WTC11 (cell line): ENCODE data around the gene MRPL32.

Experiments used
- SMAD3 ChIP-seq: sonication (generic); formaldehyde crosslinking; IDR thresholded peaks from 2 replicates; pipeline ENCODE4 v1.8.0; 2022; ENCODE audit warnings: missing genetic modification reagents, mild to moderate bottlenecking, borderline replicate concordance
- ZNF423 ChIP-seq: fragments of 250-450 bp; sonication (Bioruptor Pico); IDR thresholded peaks from 2 replicates; pipeline ENCODE4 v2.1.2; 2022; ENCODE audit warnings: mild to moderate bottlenecking, moderate library complexity
- TF ChIP-seq, protein P1 (sequence below): sonication (generic); formaldehyde crosslinking; IDR thresholded peaks from 2 replicates; pipeline ENCODE4 v1.8.0; 2022; ENCODE audit warnings: mild to moderate bottlenecking, missing genetic modification reagents
- TF ChIP-seq, protein P2 (sequence below): sonication (generic); formaldehyde crosslinking; IDR thresholded peaks from 2 replicates; pipeline ENCODE4 v1.8.1; 2022; ENCODE audit warnings: low read depth, missing genetic modification reagents, borderline replicate concordance
- TF ChIP-seq, protein P3 (sequence below): fragments of 200-600 bp; IDR thresholded peaks from 2 replicates; pipeline ENCODE4 v1.8.0; 2022; ENCODE audit warnings: antibody characterized with exemption
- TF ChIP-seq, protein P4 (sequence below): sonication (generic); formaldehyde crosslinking; IDR thresholded peaks from 2 replicates; pipeline ENCODE4 v1.8.0; 2022; ENCODE audit warnings: missing genetic modification reagents
- TF ChIP-seq, protein P5 (sequence below): fragments of 250-450 bp; sonication (Bioruptor Pico); conservative IDR thresholded peaks from 2 replicates; pipeline ENCODE4 v1.9.0; 2021; ENCODE audit warnings: mild to moderate bottlenecking
- TF ChIP-seq, protein P6 (sequence below): sonication (generic); formaldehyde crosslinking; IDR thresholded peaks from 2 replicates; pipeline ENCODE4 v1.8.0; 2022; ENCODE audit warnings: mild to moderate bottlenecking, missing genetic modification reagents
- TF ChIP-seq, protein P7 (sequence below): sonication (generic); formaldehyde crosslinking; IDR thresholded peaks from 2 replicates; pipeline ENCODE4 v1.8.0; 2022; ENCODE audit warnings: mild to moderate bottlenecking, missing genetic modification reagents

DNA sequence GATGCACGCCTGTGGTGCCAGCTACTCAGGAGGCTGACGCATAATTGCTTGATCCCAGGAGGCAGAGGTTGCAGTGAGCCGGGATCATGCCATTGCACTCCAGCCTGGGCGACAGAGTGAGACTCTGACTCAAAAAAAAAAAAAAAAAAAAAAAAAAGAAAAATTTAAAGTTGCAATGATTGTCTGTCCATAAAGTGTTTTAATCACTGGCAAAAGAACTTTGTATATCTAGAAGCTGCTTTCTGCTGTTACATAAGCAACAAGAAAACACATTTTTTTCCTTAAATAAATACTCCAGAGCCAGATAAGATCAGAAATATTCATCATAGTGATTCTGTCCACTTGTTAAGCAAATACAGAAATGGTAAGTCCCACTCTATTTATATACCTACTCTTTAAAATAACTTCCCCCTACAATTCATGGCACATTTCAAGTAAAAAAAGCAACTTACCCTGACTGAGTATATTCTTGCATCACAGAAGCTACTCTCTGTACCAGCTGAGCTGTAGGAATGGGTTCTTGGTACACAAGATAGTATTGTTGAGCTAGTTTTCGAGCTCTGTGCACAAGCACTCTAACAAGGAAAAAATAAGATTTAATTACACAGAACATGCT lies 7.8 kb upstream of the MRPL32 start:
- TF ChIP-seq ZNF423 (CRISPR knock-in tag) = no peak
- TF ChIP-seq, protein P1, sequence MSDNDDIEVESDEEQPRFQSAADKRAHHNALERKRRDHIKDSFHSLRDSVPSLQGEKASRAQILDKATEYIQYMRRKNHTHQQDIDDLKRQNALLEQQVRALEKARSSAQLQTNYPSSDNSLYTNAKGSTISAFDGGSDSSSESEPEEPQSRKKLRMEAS = no peak
- TF ChIP-seq, protein P2, sequence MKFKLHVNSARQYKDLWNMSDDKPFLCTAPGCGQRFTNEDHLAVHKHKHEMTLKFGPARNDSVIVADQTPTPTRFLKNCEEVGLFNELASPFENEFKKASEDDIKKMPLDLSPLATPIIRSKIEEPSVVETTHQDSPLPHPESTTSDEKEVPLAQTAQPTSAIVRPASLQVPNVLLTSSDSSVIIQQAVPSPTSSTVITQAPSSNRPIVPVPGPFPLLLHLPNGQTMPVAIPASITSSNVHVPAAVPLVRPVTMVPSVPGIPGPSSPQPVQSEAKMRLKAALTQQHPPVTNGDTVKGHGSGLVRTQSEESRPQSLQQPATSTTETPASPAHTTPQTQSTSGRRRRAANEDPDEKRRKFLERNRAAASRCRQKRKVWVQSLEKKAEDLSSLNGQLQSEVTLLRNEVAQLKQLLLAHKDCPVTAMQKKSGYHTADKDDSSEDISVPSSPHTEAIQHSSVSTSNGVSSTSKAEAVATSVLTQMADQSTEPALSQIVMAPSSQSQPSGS (CRISPR knock-in tag) = no peak
- TF ChIP-seq, protein P3, sequence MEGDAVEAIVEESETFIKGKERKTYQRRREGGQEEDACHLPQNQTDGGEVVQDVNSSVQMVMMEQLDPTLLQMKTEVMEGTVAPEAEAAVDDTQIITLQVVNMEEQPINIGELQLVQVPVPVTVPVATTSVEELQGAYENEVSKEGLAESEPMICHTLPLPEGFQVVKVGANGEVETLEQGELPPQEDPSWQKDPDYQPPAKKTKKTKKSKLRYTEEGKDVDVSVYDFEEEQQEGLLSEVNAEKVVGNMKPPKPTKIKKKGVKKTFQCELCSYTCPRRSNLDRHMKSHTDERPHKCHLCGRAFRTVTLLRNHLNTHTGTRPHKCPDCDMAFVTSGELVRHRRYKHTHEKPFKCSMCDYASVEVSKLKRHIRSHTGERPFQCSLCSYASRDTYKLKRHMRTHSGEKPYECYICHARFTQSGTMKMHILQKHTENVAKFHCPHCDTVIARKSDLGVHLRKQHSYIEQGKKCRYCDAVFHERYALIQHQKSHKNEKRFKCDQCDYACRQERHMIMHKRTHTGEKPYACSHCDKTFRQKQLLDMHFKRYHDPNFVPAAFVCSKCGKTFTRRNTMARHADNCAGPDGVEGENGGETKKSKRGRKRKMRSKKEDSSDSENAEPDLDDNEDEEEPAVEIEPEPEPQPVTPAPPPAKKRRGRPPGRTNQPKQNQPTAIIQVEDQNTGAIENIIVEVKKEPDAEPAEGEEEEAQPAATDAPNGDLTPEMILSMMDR = no peak
- TF ChIP-seq, protein P4, sequence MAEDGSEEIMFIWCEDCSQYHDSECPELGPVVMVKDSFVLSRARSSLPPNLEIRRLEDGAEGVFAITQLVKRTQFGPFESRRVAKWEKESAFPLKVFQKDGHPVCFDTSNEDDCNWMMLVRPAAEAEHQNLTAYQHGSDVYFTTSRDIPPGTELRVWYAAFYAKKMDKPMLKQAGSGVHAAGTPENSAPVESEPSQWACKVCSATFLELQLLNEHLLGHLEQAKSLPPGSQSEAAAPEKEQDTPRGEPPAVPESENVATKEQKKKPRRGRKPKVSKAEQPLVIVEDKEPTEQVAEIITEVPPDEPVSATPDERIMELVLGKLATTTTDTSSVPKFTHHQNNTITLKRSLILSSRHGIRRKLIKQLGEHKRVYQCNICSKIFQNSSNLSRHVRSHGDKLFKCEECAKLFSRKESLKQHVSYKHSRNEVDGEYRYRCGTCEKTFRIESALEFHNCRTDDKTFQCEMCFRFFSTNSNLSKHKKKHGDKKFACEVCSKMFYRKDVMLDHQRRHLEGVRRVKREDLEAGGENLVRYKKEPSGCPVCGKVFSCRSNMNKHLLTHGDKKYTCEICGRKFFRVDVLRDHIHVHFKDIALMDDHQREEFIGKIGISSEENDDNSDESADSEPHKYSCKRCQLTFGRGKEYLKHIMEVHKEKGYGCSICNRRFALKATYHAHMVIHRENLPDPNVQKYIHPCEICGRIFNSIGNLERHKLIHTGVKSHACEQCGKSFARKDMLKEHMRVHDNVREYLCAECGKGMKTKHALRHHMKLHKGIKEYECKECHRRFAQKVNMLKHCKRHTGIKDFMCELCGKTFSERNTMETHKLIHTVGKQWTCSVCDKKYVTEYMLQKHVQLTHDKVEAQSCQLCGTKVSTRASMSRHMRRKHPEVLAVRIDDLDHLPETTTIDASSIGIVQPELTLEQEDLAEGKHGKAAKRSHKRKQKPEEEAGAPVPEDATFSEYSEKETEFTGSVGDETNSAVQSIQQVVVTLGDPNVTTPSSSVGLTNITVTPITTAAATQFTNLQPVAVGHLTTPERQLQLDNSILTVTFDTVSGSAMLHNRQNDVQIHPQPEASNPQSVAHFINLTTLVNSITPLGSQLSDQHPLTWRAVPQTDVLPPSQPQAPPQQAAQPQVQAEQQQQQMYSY (CRISPR knock-in tag) = no peak
- TF ChIP-seq, protein P5, sequence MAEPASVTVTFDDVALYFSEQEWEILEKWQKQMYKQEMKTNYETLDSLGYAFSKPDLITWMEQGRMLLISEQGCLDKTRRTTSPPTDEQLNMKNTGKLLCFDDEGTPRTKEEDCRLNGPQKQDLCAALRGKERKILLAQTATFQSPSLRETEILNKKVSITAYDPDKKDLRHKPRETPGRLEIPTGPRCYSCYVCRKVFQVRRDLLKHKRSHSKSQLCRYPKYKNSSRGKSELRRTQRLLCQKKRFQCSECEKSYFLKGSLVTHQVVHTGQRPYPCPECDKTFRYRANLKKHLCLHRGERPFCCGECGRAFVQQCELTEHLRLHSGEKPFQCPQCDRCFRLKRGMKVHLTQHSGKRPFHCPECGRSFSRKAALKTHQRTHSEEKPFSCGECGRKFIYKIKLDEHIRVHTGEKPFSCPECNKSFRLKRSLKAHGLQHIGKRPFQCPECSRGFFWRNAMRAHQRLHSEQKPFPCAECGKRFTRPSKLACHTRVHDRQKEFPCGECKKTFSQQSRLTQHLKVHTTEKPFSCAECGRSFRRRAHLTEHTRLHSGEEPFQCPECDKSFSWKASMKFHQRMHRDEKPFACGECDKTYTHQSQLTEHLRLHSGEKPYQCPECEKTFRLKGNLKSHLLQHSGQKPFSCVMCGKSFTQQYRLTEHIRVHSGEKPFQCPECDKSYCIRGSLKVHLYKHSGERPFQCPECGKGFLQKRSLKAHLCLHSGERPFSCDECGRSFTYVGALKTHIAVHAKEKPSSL (CRISPR knock-in tag) = no peak
- TF ChIP-seq, protein P6, sequence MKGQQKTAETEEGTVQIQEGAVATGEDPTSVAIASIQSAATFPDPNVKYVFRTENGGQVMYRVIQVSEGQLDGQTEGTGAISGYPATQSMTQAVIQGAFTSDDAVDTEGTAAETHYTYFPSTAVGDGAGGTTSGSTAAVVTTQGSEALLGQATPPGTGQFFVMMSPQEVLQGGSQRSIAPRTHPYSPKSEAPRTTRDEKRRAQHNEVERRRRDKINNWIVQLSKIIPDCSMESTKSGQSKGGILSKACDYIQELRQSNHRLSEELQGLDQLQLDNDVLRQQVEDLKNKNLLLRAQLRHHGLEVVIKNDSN (CRISPR knock-in tag) = no peak
- no peak for TF ChIP-seq SMAD3
- TF ChIP-seq, protein P7, sequence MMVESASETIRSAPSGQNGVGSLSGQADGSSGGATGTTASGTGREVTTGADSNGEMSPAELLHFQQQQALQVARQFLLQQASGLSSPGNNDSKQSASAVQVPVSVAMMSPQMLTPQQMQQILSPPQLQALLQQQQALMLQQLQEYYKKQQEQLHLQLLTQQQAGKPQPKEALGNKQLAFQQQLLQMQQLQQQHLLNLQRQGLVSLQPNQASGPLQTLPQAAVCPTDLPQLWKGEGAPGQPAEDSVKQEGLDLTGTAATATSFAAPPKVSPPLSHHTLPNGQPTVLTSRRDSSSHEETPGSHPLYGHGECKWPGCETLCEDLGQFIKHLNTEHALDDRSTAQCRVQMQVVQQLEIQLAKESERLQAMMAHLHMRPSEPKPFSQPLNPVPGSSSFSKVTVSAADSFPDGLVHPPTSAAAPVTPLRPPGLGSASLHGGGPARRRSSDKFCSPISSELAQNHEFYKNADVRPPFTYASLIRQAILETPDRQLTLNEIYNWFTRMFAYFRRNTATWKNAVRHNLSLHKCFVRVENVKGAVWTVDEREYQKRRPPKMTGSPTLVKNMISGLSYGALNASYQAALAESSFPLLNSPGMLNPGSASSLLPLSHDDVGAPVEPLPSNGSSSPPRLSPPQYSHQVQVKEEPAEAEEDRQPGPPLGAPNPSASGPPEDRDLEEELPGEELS (CRISPR knock-in tag) = no peak
